GM12878 (cell line): Measurements from ENCODE around the gene AGFG1.

Experiments used
- EZH2 ChIP-seq: IDR thresholded peaks from 2 replicates; pipeline ENCODE4 v1.6.1; 2012; ENCODE audit warnings: low read depth, mild to moderate bottlenecking, control low read depth, inconsistent platforms, low read length, borderline replicate concordance; ENCODE audit not compliant: control insufficient read depth
- GABPA ChIP-seq: IDR thresholded peaks from 2 replicates; pipeline ENCODE4 v1.6.1; 2014; ENCODE audit warnings: antibody characterized with exemption, low read depth, mild to moderate bottlenecking, inconsistent platforms
- JUND ChIP-seq: IDR thresholded peaks from 2 replicates; pipeline ENCODE4 v1.6.1; 2012; ENCODE audit warnings: low read depth, mild to moderate bottlenecking, low read length, improper control_type of control experiment, moderate library complexity
- MAX ChIP-seq: IDR thresholded peaks from 2 replicates; pipeline ENCODE4 v1.6.1; 2012; ENCODE audit warnings: low read depth, low read length, improper control_type of control experiment
- NKRF ChIP-seq: fragments of 450-650 bp; conservative IDR thresholded peaks from 2 replicates; pipeline ENCODE4 v1.6.1; 2017; ENCODE audit warnings: mild to moderate bottlenecking, moderate library complexity
- POLR2AphosphoS5 ChIP-seq: IDR thresholded peaks from 2 replicates; pipeline ENCODE4 v1.6.1; 2011; ENCODE audit warnings: mild to moderate bottlenecking, low read length, inconsistent platforms
- RAD21 ChIP-seq: IDR thresholded peaks from 2 replicates; pipeline ENCODE4 v1.6.1; 2011; ENCODE audit warnings: mild to moderate bottlenecking, low read depth, low read length, moderate library complexity; ENCODE audit not compliant: insufficient read depth
- RFX5 ChIP-seq: IDR thresholded peaks from 2 replicates; pipeline ENCODE4 v1.6.1; 2011; ENCODE audit warnings: low read depth, low read length, improper control_type of control experiment
- SP1 ChIP-seq: IDR thresholded peaks from one replicate; pipeline ENCODE4 v1.6.1; 2011; ENCODE audit warnings: low read depth, low read length
- SPI1 ChIP-seq: IDR thresholded peaks from 2 replicates; pipeline ENCODE4 v1.6.1; 2011; ENCODE audit warnings: low read depth, mild to moderate bottlenecking, low read length, moderate library complexity, borderline replicate concordance; ENCODE audit not compliant: insufficient read depth
- TF ChIP-seq, protein P1 (sequence below), 3 experiments: IDR thresholded peaks in 2 of 3; conservative IDR thresholded peaks in 1 of 3; 2 replicates each; pipeline ENCODE4 v1.5.1; 2011; ENCODE audit warnings: low read depth in 3 of 3, low read length in 3 of 3, mild to moderate bottlenecking in 3 of 3, control low read depth in 2 of 3, moderate library complexity in 2 of 3, inconsistent platforms in 1 of 3, mixed read lengths in 1 of 3; ENCODE audit not compliant: control insufficient read depth in 2 of 3, insufficient read depth in 1 of 3; ENCODE audit errors: extremely low read depth in 1 of 3
- TF ChIP-seq, protein P2 (sequence below): fragments of 450-650 bp; IDR thresholded peaks from 2 replicates; pipeline ENCODE4 v1.6.1; 2016; ENCODE audit warnings: mild to moderate bottlenecking
- TF ChIP-seq, protein P3 (sequence below): IDR thresholded peaks from 2 replicates; pipeline ENCODE4 v1.6.1; 2012; ENCODE audit warnings: mild to moderate bottlenecking, low read depth, low read length

DNA sequence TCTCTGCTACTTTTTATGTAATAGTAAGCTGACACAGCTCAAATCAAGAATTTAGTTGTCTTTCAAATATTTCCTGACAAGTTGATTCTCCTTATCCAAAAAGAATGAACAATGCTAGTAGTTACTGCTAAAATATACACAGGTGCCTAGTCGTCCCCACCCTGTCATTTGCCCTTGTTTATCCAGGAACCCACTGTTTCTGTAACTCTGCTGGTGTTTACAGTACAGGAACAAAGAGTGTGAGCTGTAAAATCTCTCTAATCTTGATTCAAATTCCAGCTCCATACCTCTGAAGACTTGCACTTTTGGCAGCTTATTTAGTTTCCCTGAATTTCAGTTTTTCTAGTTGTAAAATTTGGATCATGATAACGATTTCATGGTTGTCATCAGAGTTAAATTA, 105.6 kb downstream of the AGFG1 start:
- TF ChIP-seq EZH2 (no peak), SP1 (no peak), POLR2AphosphoS5 (no peak), RAD21 (no peak), MAX (no peak), RFX5 (no peak), SPI1 (no peak), JUND (no peak), NKRF (no peak), GABPA (no peak)
- TF ChIP-seq, protein P1, sequence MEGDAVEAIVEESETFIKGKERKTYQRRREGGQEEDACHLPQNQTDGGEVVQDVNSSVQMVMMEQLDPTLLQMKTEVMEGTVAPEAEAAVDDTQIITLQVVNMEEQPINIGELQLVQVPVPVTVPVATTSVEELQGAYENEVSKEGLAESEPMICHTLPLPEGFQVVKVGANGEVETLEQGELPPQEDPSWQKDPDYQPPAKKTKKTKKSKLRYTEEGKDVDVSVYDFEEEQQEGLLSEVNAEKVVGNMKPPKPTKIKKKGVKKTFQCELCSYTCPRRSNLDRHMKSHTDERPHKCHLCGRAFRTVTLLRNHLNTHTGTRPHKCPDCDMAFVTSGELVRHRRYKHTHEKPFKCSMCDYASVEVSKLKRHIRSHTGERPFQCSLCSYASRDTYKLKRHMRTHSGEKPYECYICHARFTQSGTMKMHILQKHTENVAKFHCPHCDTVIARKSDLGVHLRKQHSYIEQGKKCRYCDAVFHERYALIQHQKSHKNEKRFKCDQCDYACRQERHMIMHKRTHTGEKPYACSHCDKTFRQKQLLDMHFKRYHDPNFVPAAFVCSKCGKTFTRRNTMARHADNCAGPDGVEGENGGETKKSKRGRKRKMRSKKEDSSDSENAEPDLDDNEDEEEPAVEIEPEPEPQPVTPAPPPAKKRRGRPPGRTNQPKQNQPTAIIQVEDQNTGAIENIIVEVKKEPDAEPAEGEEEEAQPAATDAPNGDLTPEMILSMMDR (IDR thresholded peaks at IDR 0.05 in 2 of 3, conservative IDR thresholded peaks at IDR 0.05 in 1 of 3; ENCODE audit: control insufficient read depth in 2 of 3, extremely low read depth in 1 of 3, insufficient read depth in 1 of 3, low read depth in 3 of 3, low read length in 3 of 3): no peak
- TF ChIP-seq, protein P2, sequence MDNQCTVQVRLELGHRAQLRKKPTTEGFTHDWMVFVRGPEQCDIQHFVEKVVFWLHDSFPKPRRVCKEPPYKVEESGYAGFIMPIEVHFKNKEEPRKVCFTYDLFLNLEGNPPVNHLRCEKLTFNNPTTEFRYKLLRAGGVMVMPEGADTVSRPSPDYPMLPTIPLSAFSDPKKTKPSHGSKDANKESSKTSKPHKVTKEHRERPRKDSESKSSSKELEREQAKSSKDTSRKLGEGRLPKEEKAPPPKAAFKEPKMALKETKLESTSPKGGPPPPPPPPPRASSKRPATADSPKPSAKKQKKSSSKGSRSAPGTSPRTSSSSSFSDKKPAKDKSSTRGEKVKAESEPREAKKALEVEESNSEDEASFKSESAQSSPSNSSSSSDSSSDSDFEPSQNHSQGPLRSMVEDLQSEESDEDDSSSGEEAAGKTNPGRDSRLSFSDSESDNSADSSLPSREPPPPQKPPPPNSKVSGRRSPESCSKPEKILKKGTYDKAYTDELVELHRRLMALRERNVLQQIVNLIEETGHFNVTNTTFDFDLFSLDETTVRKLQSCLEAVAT: no peak
- TF ChIP-seq, protein P3, sequence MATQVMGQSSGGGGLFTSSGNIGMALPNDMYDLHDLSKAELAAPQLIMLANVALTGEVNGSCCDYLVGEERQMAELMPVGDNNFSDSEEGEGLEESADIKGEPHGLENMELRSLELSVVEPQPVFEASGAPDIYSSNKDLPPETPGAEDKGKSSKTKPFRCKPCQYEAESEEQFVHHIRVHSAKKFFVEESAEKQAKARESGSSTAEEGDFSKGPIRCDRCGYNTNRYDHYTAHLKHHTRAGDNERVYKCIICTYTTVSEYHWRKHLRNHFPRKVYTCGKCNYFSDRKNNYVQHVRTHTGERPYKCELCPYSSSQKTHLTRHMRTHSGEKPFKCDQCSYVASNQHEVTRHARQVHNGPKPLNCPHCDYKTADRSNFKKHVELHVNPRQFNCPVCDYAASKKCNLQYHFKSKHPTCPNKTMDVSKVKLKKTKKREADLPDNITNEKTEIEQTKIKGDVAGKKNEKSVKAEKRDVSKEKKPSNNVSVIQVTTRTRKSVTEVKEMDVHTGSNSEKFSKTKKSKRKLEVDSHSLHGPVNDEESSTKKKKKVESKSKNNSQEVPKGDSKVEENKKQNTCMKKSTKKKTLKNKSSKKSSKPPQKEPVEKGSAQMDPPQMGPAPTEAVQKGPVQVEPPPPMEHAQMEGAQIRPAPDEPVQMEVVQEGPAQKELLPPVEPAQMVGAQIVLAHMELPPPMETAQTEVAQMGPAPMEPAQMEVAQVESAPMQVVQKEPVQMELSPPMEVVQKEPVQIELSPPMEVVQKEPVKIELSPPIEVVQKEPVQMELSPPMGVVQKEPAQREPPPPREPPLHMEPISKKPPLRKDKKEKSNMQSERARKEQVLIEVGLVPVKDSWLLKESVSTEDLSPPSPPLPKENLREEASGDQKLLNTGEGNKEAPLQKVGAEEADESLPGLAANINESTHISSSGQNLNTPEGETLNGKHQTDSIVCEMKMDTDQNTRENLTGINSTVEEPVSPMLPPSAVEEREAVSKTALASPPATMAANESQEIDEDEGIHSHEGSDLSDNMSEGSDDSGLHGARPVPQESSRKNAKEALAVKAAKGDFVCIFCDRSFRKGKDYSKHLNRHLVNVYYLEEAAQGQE: no peak
